ENCODE results near the gene ZNF771.

Gene ZNF771

DNA sequence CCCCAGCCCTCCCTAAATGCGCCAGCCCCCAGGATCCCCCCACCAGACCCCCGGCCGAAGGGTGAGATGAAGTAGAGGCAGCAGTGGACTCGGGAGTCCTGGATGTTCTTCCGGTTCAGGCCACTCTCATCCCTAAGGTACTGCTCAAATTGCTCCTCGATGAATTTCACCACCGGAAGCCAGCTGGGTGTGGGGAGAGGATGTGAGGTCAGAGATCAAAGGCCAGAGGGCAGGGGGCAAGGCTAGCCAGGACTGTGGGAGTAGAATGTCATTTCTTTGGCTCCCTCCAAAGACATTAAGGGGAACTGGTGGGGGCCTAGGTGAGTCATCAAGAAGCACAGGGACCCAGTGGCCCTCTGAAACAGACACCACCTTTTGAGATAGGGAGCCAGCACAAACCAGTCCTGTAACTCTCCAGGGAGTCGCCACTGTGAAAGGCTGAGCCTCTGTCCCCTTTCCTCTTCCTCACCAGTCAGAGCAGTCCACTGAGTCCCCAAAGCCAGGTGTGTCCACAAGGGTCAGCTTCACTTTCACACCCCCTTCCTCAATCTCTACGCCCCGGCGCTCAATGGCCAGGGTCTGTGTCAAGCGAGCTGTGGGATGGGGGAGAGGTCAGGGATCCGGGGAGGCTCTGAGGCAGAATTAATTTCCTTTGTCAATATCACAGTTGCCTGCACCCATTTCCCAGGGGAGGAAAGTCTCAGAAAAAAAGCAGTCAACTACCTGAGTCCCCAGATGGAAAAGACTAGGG is 25.9 kb upstream of the ZNF771 start:
- Histone ChIP-seq H3K4me3 (ENCODE audit: low read depth, low read length) (no peak overlapping the region), H3K36me3 (peaks cover 4% of the 10 kb centered on the region), H3K9me3 (ENCODE audit: severe bottlenecking) (no peaks in the 10 kb centered on the region), H3K27ac (no peak overlapping the region), H3K27me3 (ENCODE audit: insufficient read depth, low read depth, severe bottlenecking) (no peaks in the 10 kb centered on the region)
- no peak for DNase-seq
- TF ChIP-seq, protein P1, sequence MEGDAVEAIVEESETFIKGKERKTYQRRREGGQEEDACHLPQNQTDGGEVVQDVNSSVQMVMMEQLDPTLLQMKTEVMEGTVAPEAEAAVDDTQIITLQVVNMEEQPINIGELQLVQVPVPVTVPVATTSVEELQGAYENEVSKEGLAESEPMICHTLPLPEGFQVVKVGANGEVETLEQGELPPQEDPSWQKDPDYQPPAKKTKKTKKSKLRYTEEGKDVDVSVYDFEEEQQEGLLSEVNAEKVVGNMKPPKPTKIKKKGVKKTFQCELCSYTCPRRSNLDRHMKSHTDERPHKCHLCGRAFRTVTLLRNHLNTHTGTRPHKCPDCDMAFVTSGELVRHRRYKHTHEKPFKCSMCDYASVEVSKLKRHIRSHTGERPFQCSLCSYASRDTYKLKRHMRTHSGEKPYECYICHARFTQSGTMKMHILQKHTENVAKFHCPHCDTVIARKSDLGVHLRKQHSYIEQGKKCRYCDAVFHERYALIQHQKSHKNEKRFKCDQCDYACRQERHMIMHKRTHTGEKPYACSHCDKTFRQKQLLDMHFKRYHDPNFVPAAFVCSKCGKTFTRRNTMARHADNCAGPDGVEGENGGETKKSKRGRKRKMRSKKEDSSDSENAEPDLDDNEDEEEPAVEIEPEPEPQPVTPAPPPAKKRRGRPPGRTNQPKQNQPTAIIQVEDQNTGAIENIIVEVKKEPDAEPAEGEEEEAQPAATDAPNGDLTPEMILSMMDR (IDR thresholded peaks at IDR 0.05; ENCODE audit: low read depth, low read length), result no peak

DNA sequence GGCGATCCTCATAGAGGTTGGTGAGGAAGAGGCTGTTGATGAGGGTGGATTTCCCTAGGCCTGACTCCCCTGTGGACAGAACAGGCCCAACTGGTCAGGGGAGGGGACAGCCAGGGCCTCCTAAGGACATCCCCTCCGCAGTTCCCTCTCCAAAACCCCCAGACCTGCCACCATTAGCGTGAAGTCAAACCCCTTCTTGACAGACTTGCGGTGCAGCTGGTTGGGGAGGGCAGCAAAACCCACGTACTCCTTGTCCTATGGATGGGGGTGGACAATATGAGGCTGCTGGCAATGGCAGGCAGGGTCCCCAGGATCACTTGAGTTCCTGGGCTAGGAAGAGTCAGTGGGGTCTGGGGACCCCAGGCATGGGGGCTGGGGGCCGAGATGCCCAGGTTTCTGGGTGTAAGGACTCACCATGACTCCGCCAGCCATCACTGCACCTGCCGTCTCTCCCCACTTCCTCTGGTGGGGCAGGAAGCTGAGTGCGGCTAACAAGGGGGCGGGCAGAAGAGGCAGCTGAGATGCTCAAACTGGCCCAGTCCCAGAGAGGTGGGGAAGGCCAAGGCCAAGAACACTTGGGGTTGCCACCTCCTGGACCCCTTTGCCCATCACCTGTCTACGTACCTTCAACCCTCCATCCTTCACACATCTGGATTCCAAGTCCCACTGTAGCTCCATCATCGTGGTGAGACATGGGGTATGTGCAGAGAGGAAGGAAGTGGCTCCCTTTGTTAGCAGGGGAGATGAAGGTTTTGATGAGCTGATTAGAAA is 25.1 kb upstream of the ZNF771 start, which contains the start of gene SEPTIN1:
Gene SEPTIN1, minus strand, starts transcription at position 451 of the 771 bp plus-strand sequence. Its CDS starts 19 bp downstream, at position 432.
- Histone ChIP-seq H3K9me3 (ENCODE audit: severe bottlenecking) (no peaks in the 10 kb centered on the region), H3K4me3 (ENCODE audit: low read depth, low read length) (no peak within 1 kb of the TSS), H3K27me3 (ENCODE audit: insufficient read depth, low read depth, severe bottlenecking) (no peaks in the 10 kb centered on the region), H3K36me3 (peaks cover 4% of the 10 kb centered on the region), H3K27ac (no peak within 1 kb of the TSS)
- DNase-seq, result no peak
- TF ChIP-seq, protein P1 (IDR thresholded peaks at IDR 0.05; ENCODE audit: low read depth, low read length), result no peak

DNA sequence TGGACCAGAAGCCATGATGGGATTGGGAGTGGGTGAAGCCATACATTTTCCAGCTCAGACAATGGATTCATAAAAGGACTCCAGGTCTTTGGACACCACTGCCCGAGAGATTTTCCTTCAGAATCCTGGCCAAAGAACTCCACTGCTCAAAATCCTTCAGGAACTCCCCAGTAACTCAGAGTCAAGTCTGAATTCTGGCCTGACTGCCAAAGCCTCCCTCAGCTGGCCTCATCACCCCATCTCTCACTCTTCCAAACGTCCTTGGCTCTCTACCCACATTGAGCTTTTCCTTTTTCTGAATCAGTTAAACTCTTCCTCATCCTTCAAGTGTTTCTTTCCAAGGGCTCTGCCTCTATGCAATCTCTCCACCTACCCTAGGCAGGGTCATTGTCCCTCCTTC is 23.9 kb upstream of the ZNF771 start:
- no peak for DNase-seq
- Histone ChIP-seq H3K27ac (no peak overlapping the region), H3K4me3 (ENCODE audit: low read depth, low read length) (no peak overlapping the region), H3K36me3 (peaks cover 4% of the 10 kb centered on the region), H3K27me3 (ENCODE audit: insufficient read depth, low read depth, severe bottlenecking) (no peaks in the 10 kb centered on the region), H3K9me3 (ENCODE audit: severe bottlenecking) (no peaks in the 10 kb centered on the region)
- TF ChIP-seq, protein P1 (IDR thresholded peaks at IDR 0.05; ENCODE audit: low read depth, low read length), result no peak

DNA sequence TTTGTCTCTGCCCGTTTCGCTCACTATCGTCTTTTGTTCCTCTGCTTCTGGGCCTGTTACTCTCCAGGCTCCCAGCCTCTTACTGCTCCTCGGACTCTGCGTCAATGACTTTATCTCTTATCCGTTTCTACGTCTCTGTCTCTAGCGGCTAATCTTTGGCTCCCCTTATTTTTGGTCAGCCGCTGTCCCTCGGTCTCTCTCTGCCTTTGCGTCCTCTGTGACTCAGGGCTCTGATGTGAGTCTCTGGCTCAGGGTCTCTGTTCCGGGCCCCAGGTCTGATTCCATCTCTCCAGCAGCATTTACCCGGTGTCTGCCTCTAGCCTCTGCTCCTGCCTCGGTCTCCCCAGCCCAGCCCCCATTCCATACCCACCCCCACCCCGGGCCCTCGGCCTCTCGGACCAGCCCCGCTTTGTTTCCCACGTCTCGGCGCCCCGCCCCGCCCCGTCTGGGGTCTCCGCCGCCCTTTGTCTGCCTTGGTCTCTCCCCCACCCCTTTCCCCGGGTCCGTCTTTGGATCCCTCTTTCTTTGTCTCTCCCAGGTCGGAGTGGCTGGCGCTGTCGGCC is 12.7 kb upstream of the ZNF771 start:
- H3K4me3 ChIP-seq (ENCODE audit: low read depth, low read length), result peak overlapping the region; percentile 74
- DNase-seq, result no peak
- TF ChIP-seq, protein P1 (IDR thresholded peaks at IDR 0.05; ENCODE audit: low read depth, low read length), result no peak
- H3K27me3 ChIP-seq (ENCODE audit: insufficient read depth, low read depth, severe bottlenecking), result no peaks in the 10 kb centered on the region
- peak overlapping the region; percentile 98 for H3K27ac ChIP-seq
- no peaks in the 10 kb centered on the region for H3K9me3 ChIP-seq (ENCODE audit: severe bottlenecking)
- H3K36me3 ChIP-seq, result peaks cover 29% of the 10 kb centered on the region

DNA sequence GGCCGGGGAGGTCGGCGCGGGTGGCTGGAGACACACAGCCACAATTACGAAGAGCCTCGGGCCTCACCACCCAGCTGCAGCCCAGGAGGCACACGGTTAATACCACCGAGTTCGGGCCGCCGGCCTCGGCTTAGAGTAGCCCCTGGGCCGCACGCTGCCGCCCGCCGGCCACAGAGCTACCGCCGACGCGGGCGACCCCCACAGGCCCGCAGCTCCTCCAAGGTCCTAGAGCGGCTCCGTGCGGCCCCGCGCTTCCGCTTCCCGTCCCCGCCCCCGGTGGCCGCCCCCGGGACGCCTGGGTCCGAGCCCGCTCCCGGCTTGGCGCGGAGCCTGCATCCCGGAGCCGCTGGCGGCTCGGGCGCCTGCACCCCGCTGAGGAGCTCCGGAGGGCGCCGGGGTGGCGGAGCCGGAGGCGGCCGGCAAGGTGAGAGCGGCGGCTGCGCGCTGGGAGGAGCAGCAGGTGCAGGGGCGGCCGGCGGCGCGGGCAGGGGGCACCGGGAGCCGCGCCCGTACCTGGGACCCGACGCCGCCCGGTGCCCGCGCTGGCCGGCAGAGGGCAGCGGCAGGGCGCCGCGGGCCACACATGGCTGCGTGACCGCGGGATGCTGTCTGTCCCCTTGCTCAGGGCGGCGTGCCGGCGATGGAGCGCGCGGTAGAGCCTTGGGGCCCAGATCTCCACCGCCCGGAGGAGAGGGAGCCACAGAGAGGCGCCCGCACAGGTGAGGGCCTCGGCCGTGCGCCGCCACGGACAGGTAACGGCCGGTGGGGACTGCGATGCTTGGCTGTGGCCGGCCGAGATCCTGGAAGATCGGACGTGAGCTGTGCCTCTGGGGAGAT is 12.0 kb upstream of the ZNF771 start, which contains the start of gene ZNF48:
Gene ZNF48, plus strand, starts transcription at position 266 of the 837 bp plus-strand sequence. Its CDS starts 375 bp downstream, at position 641.
- Histone ChIP-seq H3K36me3 (peaks cover 29% of the 10 kb centered on the region), H3K27me3 (ENCODE audit: insufficient read depth, low read depth, severe bottlenecking) (no peaks in the 10 kb centered on the region), H3K4me3 (ENCODE audit: low read depth, low read length) (peak within 1 kb of the TSS; percentile 74), H3K9me3 (ENCODE audit: severe bottlenecking) (no peaks in the 10 kb centered on the region), H3K27ac (peak within 1 kb of the TSS; percentile 98)
- TF ChIP-seq, protein P1 (IDR thresholded peaks at IDR 0.05; ENCODE audit: low read depth, low read length), result peak; percentile 64
- peak; percentile 92 for DNase-seq
